Stimulated activated naive CD4-positive, alpha-beta T cell treated with Interleukin-2 at 50 U/mL for 16 hours (primary cell): ENCODE results near the gene NRL.

Source experiments
- DNase-seq: peaks from one replicate; lab custom pipeline; 2025; lab: John Stamatoyannopoulos, UW

The NRL gene

DNA sequence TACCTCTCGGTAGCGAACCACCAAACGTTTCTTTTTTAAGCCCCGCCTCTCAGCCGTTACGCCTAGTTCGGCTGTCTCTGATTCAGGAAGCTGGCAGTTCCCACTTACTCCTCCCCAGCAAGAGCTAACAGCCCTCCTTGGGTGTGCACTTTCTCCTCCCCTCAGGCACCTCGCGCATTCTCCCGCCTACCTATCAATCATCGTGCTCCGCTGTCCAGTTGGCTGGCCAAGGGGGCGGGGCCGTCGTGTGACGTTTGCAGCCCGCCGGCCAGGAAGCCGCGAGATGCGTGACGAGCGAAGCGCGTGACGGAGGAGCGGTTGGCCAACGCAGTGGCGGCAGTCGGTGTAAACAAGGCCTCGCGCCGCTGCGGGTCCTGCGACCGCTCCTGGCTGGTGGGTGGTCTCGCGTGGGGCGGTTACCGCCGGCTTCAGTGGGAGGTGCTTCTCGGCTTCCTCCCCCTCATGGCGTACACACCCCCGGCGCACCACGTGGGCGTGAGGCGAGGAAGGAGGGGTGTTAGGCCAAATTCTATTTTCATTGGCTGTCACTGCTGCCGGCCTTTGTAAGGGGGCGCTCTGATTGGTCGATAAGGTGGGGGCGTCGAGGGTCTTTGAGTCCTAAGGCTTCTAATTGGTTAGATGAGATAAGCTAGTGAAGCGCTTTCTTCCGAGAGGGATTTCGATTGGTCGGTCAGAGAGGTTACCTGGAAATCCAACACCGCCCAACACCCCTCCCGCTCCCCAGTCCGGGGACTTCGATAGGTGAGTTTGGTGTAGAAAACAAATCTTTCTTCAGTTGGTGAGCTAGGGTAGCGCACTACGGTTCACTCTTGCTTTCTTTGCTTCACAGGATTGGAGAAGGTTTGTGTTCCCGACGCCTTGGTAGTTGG lies at the start of gene NRL, which contains the start of gene DCAF11:
Gene NRL (minus strand): TSS at position 418 of the 890 bp plus-strand sequence. CDS start 32,101 bp downstream, outside the sequence.
Gene DCAF11 (plus strand): TSS at position 246 of the 890 bp plus-strand sequence. CDS start 818 bp downstream, outside the sequence.
- peak; percentile 98 for DNase-seq

GRCh38 chr14:24162093-24162492 lies 47.3 kb upstream of the NRL start:
- peak; percentile 25 for DNase-seq

- DNase-seq: peak; percentile 93
Measured at GRCh38 chr14:24160850-24161804, 46.4 kb upstream of the NRL start, which contains the start of gene IRF9. Gene IRF9, plus strand, starts transcription at chr14:24161265. Its CDS starts 880 bp downstream, at chr14:24162145.

- DNase-seq: no peak
Measured at GRCh38 chr14:24160499-24160849, 45.7 kb upstream of the NRL start.

DNA sequence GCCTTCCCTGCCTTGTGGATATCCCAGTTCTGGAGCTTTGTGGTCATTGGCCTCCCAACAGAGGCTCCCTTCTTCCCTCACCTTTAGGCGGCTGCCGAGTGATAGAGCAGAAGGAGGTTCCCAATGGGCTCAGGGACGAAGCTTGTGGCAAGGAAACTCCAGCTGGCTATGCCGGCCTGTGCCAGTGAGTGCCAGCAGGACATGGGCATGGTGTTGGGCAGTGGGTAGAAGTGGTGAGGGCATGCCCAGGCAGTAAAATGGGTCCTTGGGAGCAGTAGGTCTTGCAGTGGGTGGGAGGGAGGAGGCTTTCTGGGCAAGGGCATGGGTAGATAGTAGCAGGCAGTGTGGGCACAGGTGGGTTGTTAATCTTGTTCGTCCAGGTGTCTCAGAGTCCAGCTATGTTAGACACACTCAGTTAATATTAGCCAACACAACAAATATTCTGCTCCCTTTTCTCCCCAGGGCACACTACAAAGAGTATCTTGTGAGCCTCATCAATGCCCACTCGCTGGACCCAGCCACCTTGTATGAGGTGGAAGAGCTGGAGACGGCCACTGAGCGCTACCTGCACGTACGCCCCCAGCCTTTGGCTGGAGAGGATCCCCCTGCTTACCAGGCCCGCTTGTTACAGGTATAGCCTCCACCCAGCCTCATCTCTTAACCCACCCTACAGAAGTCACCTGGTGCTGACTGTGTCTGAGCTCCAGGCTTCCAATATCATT lies 45.2 kb upstream of the NRL start:
- no peak for DNase-seq

DNA sequence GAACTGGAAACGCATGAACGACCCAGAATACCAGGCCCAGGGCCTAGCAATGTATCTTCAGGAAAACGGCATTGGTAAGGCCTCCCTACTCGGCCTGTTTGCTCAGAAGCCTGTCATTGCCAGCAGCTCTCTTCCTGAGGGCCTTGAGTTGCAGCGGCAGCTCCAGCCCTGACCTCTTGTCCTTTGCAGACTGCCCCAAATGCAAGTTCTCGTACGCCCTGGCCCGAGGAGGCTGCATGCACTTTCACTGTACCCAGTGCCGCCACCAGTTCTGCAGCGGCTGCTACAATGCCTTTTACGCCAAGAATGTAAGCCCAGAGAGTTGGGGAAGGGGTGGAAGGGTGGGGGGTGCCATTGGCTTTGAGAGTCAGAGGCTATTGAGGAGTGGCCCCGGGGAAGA lies 42.6 kb upstream of the NRL start:
- no peak for DNase-seq

GRCh38 chr14:24156840-24157239 lies 42.1 kb upstream of the NRL start:
- no peak for DNase-seq

DNA sequence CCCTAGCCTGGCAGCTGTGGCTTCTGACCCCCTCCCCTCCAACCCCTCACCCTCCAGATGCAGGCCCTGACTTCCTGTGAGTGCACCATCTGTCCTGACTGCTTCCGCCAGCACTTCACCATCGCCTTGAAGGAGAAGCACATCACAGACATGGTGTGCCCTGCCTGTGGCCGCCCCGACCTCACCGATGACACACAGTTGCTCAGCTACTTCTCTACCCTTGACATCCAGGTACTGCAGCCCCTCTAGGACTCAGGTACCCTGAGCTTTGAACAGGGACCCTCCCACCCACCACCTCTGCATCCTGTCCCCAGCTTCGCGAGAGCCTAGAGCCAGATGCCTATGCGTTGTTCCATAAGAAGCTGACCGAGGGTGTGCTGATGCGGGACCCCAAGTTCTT lies 40.4 kb upstream of the NRL start:
- no peak for DNase-seq

DNA sequence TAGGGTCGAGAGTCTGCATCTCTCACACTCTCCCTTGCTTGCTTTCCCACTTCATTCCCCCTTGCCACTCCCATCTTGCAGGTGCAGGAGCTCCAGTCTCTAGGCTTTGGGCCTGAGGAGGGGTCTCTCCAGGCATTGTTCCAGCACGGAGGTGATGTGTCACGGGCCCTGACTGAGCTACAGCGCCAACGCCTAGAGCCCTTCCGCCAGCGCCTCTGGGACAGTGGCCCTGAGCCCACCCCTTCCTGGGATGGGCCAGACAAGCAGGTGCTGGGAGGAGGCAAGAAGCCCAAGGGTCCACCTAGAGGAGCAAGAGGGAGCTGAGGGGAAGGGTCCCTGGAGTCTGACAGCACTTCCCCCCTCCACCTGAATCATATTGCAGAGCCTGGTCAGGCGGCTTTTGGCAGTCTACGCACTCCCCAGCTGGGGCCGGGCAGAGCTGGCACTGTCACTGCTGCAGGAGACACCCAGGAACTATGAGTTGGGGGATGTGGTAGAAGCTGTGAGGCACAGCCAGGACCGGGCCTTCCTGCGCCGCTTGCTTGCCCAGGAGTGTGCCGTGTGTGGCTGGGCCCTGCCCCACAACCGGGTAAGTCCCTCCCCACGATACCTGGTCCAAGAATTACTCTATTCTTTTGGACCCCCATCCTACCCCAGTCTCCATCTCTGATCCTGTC lies 36.8 kb upstream of the NRL start:
- no peak for DNase-seq

DNA sequence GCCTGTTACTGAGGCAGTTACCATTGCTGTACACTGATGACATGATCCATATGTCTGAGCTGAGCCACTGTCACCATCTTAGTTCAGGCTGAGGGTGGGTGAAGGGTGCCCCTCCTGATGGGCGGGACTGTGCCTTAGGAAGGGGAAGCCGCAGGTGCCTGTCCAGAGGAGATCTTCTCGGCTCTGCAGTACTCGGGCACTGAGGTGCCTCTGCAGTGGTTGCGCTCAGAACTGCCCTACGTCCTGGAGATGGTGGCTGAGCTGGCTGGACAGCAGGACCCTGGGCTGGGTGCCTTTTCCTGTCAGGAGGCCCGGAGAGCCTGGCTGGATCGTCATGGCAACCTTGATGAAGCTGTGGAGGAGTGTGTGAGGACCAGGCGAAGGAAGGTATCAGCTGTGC lies 36.2 kb upstream of the NRL start:
- DNase-seq: no peak

- DNase-seq: no peak
Measured at GRCh38 chr14:24150567-24150966, 35.8 kb upstream of the NRL start.

- no peak for DNase-seq
Measured at GRCh38 chr14:24150061-24150460, 35.3 kb upstream of the NRL start.

- no peak for DNase-seq
Measured at GRCh38 chr14:24149302-24149969, 34.7 kb upstream of the NRL start.

DNA sequence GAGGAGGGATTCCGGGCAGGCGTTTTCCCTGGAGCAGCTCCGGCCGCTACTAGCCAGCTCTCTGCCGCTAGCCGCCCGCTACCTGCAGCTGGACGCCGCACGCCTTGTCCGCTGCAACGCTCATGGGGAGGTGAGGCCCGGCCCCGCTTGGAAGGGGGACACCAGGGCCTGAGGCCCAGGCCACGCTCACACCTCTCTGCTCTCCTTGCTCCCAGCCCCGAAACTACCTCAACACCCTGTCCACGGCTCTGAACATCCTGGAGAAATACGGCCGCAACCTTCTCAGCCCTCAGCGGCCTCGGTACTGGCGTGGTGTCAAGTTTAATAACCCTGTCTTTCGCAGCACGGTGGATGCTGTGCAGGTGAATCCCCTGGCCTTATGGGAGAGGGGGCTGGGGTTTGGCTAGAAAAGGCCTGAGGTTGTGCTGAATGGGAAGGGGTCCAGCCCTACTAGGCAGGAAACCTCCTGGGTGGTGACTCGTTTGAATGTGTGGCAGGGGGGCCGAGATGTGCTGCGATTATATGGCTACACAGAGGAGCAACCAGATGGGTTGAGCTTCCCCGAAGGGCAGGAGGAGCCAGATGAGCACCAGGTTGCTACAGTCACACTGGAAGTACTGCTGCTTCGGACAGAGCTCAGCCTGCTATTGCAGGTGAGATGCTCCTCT lies 33.1 kb upstream of the NRL start:
- no peak for DNase-seq

DNA sequence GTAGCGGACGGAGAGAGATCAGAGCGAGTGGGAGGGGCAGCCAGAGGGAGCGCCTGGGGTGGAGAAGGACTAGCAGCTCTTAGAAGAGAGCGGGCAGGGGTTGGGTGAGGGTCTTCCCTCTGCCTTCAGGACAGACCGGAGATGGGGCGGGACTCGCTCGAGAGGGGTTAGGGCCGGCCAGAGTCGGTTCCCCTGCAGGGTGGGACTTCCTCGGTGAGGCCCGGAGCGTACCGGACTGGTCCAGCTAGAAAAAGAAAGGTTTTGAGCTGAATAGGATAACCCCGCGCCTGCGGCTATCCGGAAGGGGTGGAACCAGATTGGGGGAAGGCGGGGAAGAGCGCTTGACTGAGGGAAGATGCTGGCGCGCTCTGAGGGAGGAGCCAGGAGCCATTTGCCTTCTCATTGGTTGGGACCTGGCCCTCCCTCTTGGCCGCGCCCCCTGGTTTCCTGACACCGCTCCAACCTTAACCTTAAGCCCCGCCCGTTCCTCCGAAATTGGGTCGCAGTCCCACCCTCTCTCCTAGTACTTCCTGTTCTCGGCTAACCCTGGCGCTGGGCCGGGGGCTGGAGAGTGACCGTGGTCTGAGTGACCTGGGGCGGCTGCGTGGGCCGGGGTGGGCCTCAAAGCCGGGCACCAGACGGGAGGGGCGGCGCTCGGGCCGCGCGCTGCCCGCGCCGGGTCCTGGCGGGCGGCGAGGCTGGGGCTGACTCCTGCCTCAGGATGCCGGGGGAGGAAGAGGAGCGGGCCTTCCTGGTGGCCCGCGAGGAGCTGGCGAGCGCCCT lies 32.4 kb upstream of the NRL start, which contains the start of gene RNF31:
Gene RNF31 (plus strand): TSS at position 521 of the 783 bp plus-strand sequence. CDS start 201 bp downstream, at position 722.
- peak; percentile 99 for DNase-seq

DNA sequence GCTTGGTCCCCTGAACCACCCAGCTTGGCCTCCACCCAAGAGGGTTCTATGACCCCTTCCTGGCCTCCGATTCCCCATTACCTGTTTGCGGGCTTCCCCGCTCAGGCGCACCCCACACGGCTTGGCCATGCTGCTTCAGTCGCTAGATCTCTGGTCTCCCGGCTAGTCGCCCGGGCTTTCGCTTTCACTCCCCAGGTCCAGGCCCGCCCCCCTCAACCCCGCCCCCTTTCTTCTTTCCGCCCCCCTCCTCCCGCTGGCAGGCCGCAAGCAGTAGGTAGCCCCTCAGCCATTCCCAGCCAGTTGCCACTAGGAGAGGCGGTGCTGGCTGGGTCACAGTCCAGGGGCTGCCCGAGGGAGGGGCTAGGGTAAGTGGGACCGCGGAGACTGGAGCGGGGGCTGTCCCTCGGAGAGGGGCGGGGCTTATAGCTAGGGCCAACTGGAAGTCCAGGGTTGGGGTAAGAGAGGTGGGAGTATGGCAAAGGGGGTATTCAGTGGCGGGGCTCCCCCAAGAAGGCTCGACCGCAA lies 31.8 kb upstream of the NRL start, which contains the start of gene PSME2:
Gene PSME2 (minus strand): TSS at position 158 of the 525 bp plus-strand sequence. CDS start 29 bp downstream, at position 129.
- peak; percentile 86 for DNase-seq

DNA sequence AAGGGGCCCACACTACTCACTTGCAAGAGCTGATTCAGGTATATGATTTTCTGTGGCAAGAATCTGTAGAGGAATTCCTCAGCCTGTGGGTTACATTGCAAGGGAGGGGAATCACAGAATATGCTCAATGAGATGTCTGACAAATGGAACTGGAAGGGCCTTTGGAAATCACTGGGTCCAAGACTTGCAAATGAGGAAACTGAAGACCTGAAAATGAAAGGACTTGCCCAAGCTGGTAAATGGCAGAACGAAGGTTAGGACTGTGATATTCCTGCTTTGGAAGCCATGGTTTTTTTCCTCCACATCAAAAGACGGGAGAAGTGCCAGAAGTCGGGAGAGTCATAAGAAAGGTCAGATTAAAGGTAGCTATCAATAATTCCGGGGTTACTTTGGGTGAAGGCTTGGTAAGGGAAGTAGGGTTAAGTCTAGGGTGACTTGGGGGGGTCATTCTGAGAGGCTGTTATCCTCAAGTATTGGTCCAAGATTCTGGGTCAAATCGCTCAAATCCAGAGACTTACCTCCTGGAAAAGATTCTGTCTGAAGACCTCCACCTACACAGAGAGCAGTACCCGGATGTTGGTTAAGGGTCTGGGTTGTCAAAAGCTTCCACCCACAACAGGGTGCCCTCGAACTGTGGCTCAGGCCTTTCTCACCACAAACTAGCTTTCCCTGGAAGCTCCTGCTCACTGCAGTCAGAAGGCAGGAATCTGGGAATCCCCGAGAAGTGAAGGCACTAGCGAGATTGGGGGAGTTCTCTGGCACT lies 31.1 kb upstream of the NRL start:
- DNase-seq: no peak

DNA sequence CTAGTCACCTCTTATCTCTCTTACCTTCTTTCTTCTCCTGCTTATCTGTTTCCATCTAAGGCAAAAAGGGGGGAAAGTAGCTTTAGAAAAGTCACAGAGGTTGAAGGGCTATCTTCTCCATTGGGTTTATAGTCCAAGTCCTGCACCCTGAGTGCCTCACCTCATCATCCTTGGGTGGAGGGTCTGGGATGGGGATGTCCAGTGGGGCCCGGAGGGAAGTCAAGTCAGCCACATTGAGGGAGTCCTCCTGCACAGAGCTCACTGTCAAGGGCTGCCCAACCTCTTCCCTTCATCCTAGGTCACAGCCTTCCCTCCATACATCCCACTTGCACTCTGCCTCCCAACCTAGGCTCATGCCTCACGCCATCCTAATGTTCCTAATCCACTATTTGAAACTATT lies 30.5 kb upstream of the NRL start:
- no peak for DNase-seq
